GM13976 (cell line): ENCODE measurements around the gene IL22RA1.

Source experiments
- DNase-seq: peaks from one replicate; pipeline ENCODE4 v3.0.0; 2012; ENCODE audit warnings: low spot score
- in situ Hi-C: fragments of 300-500 bp; cut with MboI; formaldehyde crosslinking; loops from one replicate; pipeline ENCODE4 v1.12.0; 2022; ENCODE audit warnings: low sequenced_read_pairs, mixed read lengths, inconsistent platforms; ENCODE audit not compliant: unreplicated experiment
- TF ChIP-seq, protein P1 (sequence below): IDR thresholded peaks from 2 replicates; pipeline ENCODE4 v1.5.1; 2012; ENCODE audit warnings: borderline replicate concordance, mild to moderate bottlenecking; ENCODE audit not compliant: insufficient read depth; ENCODE audit errors: extremely low read depth, missing control alignments, control extremely low read depth

IL22RA1 gene

DNA sequence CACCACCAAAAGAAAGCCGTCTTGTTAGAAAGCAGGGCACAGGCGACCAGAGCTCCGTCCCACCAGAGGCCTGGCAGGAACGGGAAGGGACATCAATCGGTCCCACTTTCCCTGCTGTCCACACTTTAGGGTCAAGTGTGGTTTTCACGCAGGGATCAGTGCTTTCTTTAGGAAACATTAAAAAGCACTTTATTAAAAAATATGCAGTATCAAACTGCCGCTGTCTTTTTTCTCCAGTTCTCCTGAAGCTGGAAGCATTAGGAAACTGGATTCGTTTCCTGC lies 43.7 kb upstream of the IL22RA1 start:
- TF ChIP-seq, protein P1, sequence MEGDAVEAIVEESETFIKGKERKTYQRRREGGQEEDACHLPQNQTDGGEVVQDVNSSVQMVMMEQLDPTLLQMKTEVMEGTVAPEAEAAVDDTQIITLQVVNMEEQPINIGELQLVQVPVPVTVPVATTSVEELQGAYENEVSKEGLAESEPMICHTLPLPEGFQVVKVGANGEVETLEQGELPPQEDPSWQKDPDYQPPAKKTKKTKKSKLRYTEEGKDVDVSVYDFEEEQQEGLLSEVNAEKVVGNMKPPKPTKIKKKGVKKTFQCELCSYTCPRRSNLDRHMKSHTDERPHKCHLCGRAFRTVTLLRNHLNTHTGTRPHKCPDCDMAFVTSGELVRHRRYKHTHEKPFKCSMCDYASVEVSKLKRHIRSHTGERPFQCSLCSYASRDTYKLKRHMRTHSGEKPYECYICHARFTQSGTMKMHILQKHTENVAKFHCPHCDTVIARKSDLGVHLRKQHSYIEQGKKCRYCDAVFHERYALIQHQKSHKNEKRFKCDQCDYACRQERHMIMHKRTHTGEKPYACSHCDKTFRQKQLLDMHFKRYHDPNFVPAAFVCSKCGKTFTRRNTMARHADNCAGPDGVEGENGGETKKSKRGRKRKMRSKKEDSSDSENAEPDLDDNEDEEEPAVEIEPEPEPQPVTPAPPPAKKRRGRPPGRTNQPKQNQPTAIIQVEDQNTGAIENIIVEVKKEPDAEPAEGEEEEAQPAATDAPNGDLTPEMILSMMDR: no peak
- in situ Hi-C loops: no loop called here

DNA sequence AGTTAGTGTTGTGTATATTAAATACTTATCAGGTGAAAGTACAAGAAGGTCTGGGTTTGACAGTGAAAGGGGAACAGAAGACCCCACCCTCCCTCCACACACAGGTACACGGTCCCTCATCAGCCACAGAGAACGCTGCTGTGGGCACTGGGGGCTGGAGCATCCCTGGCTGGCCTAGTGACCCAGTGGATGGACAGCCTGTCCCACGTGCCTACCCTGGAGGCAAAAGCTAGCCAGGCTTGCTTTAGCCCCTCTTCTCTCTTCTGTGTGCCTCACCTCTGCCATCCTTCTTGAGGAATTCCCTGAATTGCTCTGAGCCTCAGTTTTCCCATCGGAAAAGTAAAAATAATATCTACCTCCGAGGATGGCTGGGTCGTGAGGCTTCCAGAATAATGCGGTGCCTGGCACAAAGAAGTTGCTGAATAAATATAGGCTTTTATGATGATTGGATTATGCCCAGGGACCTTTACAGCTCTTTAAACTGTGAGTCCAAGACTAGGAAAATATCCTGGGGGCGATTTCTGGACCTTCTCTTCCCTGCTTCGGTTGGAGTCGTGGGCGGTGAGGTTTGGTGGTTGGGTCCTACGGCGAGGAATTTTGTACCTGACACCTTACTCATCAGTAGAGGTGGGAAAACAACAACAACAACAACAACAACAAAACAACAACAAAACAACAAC lies 43.2 kb upstream of the IL22RA1 start:
- TF ChIP-seq, protein P1: no peak
- DNase-seq: no peak
- in situ Hi-C loops: no loop called here

More for the DNA sequence above, 43.7 kb upstream of the IL22RA1 start:
- no peak for DNase-seq

DNA sequence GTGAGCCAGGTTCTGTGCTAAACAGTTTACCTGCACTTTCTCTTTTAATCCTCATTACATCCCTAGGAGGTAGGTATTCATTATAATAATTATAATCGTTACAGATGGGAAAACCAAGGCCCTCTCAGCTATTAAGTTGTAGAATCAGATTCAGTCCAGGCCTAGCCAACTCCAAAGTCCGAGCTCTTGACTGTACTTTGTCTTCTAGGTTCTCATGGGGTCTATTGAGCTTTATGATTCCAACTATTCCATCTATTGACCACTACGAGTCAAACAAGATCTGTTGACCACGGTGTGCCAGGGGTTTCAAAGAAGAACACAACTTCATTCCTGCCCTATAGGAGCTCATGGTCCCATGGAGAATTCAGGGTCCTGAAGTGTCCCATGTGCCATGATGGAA lies 42.1 kb upstream of the IL22RA1 start:
- TF ChIP-seq, protein P1: no peak
- in situ Hi-C loops: no loop called here
- DNase-seq: no peak

DNA sequence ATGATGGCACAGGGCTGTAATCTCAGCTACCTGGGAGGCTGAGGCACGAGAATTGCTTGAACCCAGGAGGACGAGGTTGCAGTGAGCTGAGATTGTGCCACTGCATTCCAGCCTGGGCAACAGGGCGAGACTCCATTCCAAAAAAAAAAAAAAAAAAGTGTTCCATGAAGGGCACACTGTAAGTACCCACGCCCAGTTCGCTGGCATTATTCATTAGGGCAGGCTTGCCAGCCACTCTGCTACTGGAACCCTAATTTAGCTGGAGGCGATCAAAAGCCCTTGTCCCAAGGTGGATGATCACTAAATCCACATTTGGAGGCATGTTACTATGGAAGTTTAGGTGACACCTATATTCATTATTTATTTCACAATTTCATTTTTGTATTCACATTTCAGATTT lies 39.1 kb upstream of the IL22RA1 start:
- TF ChIP-seq, protein P1: no peak
- in situ Hi-C loops: no loop called here
- DNase-seq: no peak

DNA sequence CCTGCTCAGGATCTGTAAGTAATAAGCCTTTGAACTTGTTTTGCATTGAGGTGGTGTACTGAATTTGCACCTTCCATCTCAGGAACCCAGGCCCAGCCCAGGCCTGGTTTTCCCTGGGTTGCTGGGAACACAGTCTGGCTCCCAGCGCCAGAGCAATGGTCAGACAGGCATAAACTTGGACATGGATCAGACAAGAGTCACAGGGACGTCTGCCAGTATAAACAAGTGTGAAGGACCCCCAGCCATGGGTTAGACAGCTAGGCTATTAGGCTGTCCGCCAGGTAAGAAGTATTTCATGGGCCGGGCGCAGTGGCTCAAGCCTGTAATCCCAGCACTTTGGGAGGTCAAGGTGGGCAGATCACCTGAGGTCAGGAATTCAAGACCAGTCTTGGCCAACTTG lies 38.7 kb upstream of the IL22RA1 start:
- DNase-seq: no peak
- in situ Hi-C loops: no loop called here
- TF ChIP-seq, protein P1: no peak

DNA sequence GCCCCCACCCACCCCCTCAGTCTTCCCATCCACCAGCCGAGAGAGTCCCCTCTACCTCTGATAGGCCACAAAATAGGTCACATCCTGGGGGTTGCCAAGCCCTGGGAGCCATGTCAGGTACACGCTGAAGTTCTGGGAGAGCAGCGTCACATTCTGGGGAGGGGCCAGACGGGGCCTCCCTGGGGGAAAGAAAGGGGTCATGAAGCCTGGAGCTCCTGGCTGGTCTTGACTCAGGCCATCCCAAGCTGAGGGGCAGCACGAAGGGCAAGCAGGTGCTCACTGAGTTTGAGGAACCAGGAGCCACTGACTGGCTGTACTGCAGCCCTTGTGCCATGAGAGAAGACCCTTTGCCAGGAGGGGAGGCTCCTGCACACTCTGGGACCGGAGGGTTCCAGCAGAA lies 37.7 kb upstream of the IL22RA1 start:
- in situ Hi-C loops: no loop called here
- DNase-seq: no peak
- TF ChIP-seq, protein P1: no peak
